GM12872 (cell line): Measurements from ENCODE around the gene MAML3.

Experiments used
- CTCF ChIP-seq: IDR thresholded peaks from 3 replicates; pipeline ENCODE4 v1.5.1; 2011; ENCODE audit warnings: low read depth, mild to moderate bottlenecking, low read length, moderate library complexity; ENCODE audit not compliant: insufficient read depth

Gene MAML3

GRCh38 chr4:139773560-139774318, 380.2 kb downstream of the MAML3 start:
- no peak for TF ChIP-seq CTCF

- no peak for TF ChIP-seq CTCF
These were observed 383.6 kb downstream of the MAML3 start for GRCh38 chr4:139770361-139770760.

GRCh38 chr4:139769364-139769763, 384.6 kb downstream of the MAML3 start:
- no peak for TF ChIP-seq CTCF

- peak; percentile 38; the same call in 2 of the 3 replicates for TF ChIP-seq CTCF
These were observed 385.1 kb downstream of the MAML3 start for GRCh38 chr4:139768896-139769295.

- TF ChIP-seq CTCF, result no peak
These were observed 385.6 kb downstream of the MAML3 start for GRCh38 chr4:139768366-139768765.

- no peak for TF ChIP-seq CTCF
These were observed 386.4 kb downstream of the MAML3 start for GRCh38 chr4:139767585-139767984.

- TF ChIP-seq CTCF, result no peak
These were observed 386.8 kb downstream of the MAML3 start for GRCh38 chr4:139767168-139767567.
